Measurements from ENCODE around the gene ABHD6. TPM values are rescaled to one million over a fixed set of nuclear protein-coding genes. Genes with fewer than 3 reads are reported as not detected.
"Not testable (repeated sequence)": the region's sequence is repeated elsewhere in the genome, so short reads cannot be mapped to it uniquely, and the experiment has no call there.

Gene ABHD6
- total RNA-seq, 2 donors from 2014 or later, result 2.1 to 2.9 TPM

- Mint-ChIP-seq H3K4me1 (peaks cover 18% of the 10 kb centered on the region), H3K4me3 (peak overlapping the region; percentile 97), H3K27ac (peak overlapping the region; percentile 86), H3K36me3 (ENCODE audit: low read depth) (no peaks in the 10 kb centered on the region), H3K27me3 (peaks cover 13% of the 10 kb centered on the region)
- no peak for DNase-seq
- no peaks in the 10 kb centered on the region for H3K9me3 ChIP-seq (ENCODE audit: control insufficient read depth, low read length, poor library complexity, severe bottlenecking)
- ATAC-seq, result no peak
Measured at GRCh38 chr3:58238830-58239229, 1.2 kb downstream of the ABHD6 start.

- Mint-ChIP-seq H3K4me3 (no peak overlapping the region), H3K27me3 (peaks cover 1% of the 10 kb centered on the region), H3K4me1 (peaks cover 12% of the 10 kb centered on the region), H3K27ac (no peak overlapping the region), H3K36me3 (ENCODE audit: low read depth) (no peaks in the 10 kb centered on the region)
- no peak for ATAC-seq
- no peaks in the 10 kb centered on the region for H3K9me3 ChIP-seq (ENCODE audit: control insufficient read depth, low read length, poor library complexity, severe bottlenecking)
- no peak for DNase-seq
Measured at GRCh38 chr3:58241306-58242044, 3.9 kb downstream of the ABHD6 start.

- no peaks in the 10 kb centered on the region for H3K36me3 Mint-ChIP-seq (ENCODE audit: low read depth)
- ATAC-seq (no peak), DNase-seq (no peak)
- no peaks in the 10 kb centered on the region for H3K27me3 Mint-ChIP-seq
- H3K9me3 ChIP-seq (ENCODE audit: control insufficient read depth, low read length, poor library complexity, severe bottlenecking), result no peaks in the 10 kb centered on the region
- no peak overlapping the region for H3K4me3 Mint-ChIP-seq
- H3K27ac Mint-ChIP-seq, result no peak overlapping the region
- H3K4me1 Mint-ChIP-seq, result peaks cover 11% of the 10 kb centered on the region
Measured at GRCh38 chr3:58242340-58242739, 4.7 kb downstream of the ABHD6 start.

- H3K36me3 Mint-ChIP-seq (ENCODE audit: low read depth), result not testable (repeated sequence)
Measured at GRCh38 chr3:58242860-58243259, 5.3 kb downstream of the ABHD6 start.

GRCh38 chr3:58243976-58244585, 6.5 kb downstream of the ABHD6 start:
- DNase-seq (no peak), ATAC-seq (no peak)
- no peak overlapping the region for H3K27ac Mint-ChIP-seq
- H3K27me3 Mint-ChIP-seq, result no peaks in the 10 kb centered on the region
- H3K4me3 Mint-ChIP-seq, result no peak overlapping the region
- no peaks in the 10 kb centered on the region for H3K36me3 Mint-ChIP-seq (ENCODE audit: low read depth)
- H3K9me3 ChIP-seq (ENCODE audit: control insufficient read depth, low read length, poor library complexity, severe bottlenecking), result no peaks in the 10 kb centered on the region
- H3K4me1 Mint-ChIP-seq, result peaks cover 5% of the 10 kb centered on the region

More at GRCh38 chr3:58242860-58243259, 5.3 kb downstream of the ABHD6 start:
- not testable (repeated sequence) for ATAC-seq; H3K4me3 Mint-ChIP-seq; H3K9me3 ChIP-seq (ENCODE audit: control insufficient read depth, low read length, poor library complexity, severe bottlenecking); DNase-seq; H3K27ac Mint-ChIP-seq; H3K27me3 Mint-ChIP-seq
- peaks cover 11% of the 10 kb centered on the region for H3K4me1 Mint-ChIP-seq

GRCh38 chr3:58246148-58247047, 8.8 kb downstream of the ABHD6 start:
- peaks cover 4% of the 10 kb centered on the region for H3K36me3 Mint-ChIP-seq (ENCODE audit: low read depth)
- no peak overlapping the region for H3K27ac Mint-ChIP-seq
- H3K4me3 Mint-ChIP-seq, result no peak overlapping the region
- H3K27me3 Mint-ChIP-seq, result no peaks in the 10 kb centered on the region
- no peaks in the 10 kb centered on the region for H3K9me3 ChIP-seq (ENCODE audit: control insufficient read depth, low read length, poor library complexity, severe bottlenecking)
- ATAC-seq (no peak), DNase-seq (no peak)
- peaks cover 8% of the 10 kb centered on the region for H3K4me1 Mint-ChIP-seq

GRCh38 chr3:58249358-58250092, 11.9 kb downstream of the ABHD6 start:
- no peaks in the 10 kb centered on the region for H3K27me3 Mint-ChIP-seq
- no peaks in the 10 kb centered on the region for H3K9me3 ChIP-seq (ENCODE audit: control insufficient read depth, low read length, poor library complexity, severe bottlenecking)
- H3K27ac Mint-ChIP-seq, result no peak overlapping the region

GRCh38 chr3:58250093-58250707, 12.6 kb downstream of the ABHD6 start:
- no peak overlapping the region for H3K27ac Mint-ChIP-seq
- no peak for DNase-seq
- H3K9me3 ChIP-seq (ENCODE audit: control insufficient read depth, low read length, poor library complexity, severe bottlenecking), result no peaks in the 10 kb centered on the region
- H3K36me3 Mint-ChIP-seq (ENCODE audit: low read depth), result peaks cover 4% of the 10 kb centered on the region
- no peaks in the 10 kb centered on the region for H3K27me3 Mint-ChIP-seq
- no peak overlapping the region for H3K4me3 Mint-ChIP-seq
- H3K4me1 Mint-ChIP-seq, result peaks cover 5% of the 10 kb centered on the region
- no peak for ATAC-seq

More at GRCh38 chr3:58249358-58250092, 11.9 kb downstream of the ABHD6 start:
- ATAC-seq (no peak), DNase-seq (no peak)
- H3K4me1 Mint-ChIP-seq, result peaks cover 5% of the 10 kb centered on the region
- no peak overlapping the region for H3K4me3 Mint-ChIP-seq
- peaks cover 4% of the 10 kb centered on the region for H3K36me3 Mint-ChIP-seq (ENCODE audit: low read depth)

- peaks cover 9% of the 10 kb centered on the region for H3K4me1 Mint-ChIP-seq
- no peak for ATAC-seq
- H3K9me3 ChIP-seq (ENCODE audit: control insufficient read depth, low read length, poor library complexity, severe bottlenecking), result no peaks in the 10 kb centered on the region
- H3K27ac Mint-ChIP-seq, result no peak overlapping the region
- DNase-seq, result no peak
- no peaks in the 10 kb centered on the region for H3K27me3 Mint-ChIP-seq
- H3K36me3 Mint-ChIP-seq (ENCODE audit: low read depth), result peaks cover 8% of the 10 kb centered on the region
- H3K4me3 Mint-ChIP-seq, result no peak overlapping the region
Measured at GRCh38 chr3:58251631-58252035, 14.0 kb downstream of the ABHD6 start.

- DNase-seq, result no peak
- H3K9me3 ChIP-seq (ENCODE audit: control insufficient read depth, low read length, poor library complexity, severe bottlenecking), result no peaks in the 10 kb centered on the region
- Mint-ChIP-seq H3K36me3 (ENCODE audit: low read depth) (peaks cover 10% of the 10 kb centered on the region), H3K4me1 (peaks cover 9% of the 10 kb centered on the region), H3K4me3 (no peak overlapping the region), H3K27ac (no peak overlapping the region), H3K27me3 (no peaks in the 10 kb centered on the region)
- no peak for ATAC-seq
Measured at GRCh38 chr3:58254144-58254543, 16.6 kb downstream of the ABHD6 start.

- ATAC-seq, result no peak
- H3K4me1 Mint-ChIP-seq, result peaks cover 8% of the 10 kb centered on the region
- no peak overlapping the region for H3K27ac Mint-ChIP-seq
- H3K36me3 Mint-ChIP-seq (ENCODE audit: low read depth), result peaks cover 9% of the 10 kb centered on the region
- no peaks in the 10 kb centered on the region for H3K27me3 Mint-ChIP-seq
- H3K4me3 Mint-ChIP-seq, result no peak overlapping the region
- no peak for DNase-seq
- no peaks in the 10 kb centered on the region for H3K9me3 ChIP-seq (ENCODE audit: control insufficient read depth, low read length, poor library complexity, severe bottlenecking)
Measured at GRCh38 chr3:58256061-58256460, 18.5 kb downstream of the ABHD6 start.

GRCh38 chr3:58256511-58256910, 18.9 kb downstream of the ABHD6 start:
- Mint-ChIP-seq H3K27me3 (no peaks in the 10 kb centered on the region), H3K27ac (no peak overlapping the region), H3K4me3 (no peak overlapping the region), H3K36me3 (ENCODE audit: low read depth) (peaks cover 9% of the 10 kb centered on the region), H3K4me1 (peaks cover 8% of the 10 kb centered on the region)
- DNase-seq, result no peak
- ATAC-seq, result no peak
- H3K9me3 ChIP-seq (ENCODE audit: control insufficient read depth, low read length, poor library complexity, severe bottlenecking), result no peaks in the 10 kb centered on the region

All from T-helper 17 cell (primary cell).